ENCODE data around the gene CYRIA.

DNA sequence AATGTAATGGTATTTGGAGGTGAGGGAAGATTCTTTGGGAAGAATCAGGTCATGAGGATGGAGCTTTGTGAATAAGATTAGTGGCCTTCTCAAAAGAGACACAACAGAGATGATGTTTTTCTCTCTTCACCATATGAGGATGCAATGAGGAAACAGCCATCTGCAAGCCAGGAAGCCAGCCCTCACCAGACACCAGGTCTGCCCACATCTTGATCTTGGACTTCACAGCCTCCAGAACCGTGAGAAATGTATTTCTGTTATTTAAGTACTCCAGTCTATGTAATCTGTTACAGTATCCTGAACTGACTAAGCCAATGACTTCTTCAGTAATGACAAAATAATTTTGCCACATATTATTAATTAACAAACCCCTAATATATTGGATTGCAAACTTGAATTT lies 28.3 kb downstream of the CYRIA start:
- no peak for TF ChIP-seq GATA2 (IDR thresholded peaks at IDR 0.05; ENCODE audit: low read depth, low read length)
- TF ChIP-seq GATA3 (IDR thresholded peaks at IDR 0.05; ENCODE audit: low read depth, low read length) = no peak

Measured in SH-SY5Y (cell line).